SK-N-SH (cell line): ENCODE data around the gene MKRN2. TPM values are rescaled to one million over a fixed set of nuclear protein-coding genes. Genes with fewer than 3 reads are reported as not detected.

Source experiments
- CTCF ChIA-PET: fragments of 300-600, 350-600 bp; formaldehyde crosslinking; extraction: SDS; loops from one replicate; lab custom pipeline; 2021; lab: Yijun Ruan, JAX
- POLR2A ChIA-PET: fragments of 350-600 bp; sonication (Branson Sonifier 250); formaldehyde crosslinking; extraction: SDS; loops from one replicate; lab custom pipeline; 2020; ENCODE audit warnings: antibody characterized with exemption, inconsistent platforms; lab: Yijun Ruan, JAX
- DNase-seq: peaks from one replicate; pipeline ENCODE4 v3.0.0; 2012
- H2AFZ ChIP-seq: fragments of 200-600 bp; sonication (generic); 2 replicates; pipeline ENCODE4 v1.8.1; 2016; ENCODE audit warnings: antibody characterized with exemption, mild to moderate bottlenecking, low read depth
- H3F3A ChIP-seq: fragments of 200-600 bp; sonication (generic); replicated peaks from 2 replicates; pipeline ENCODE3; 2016; ENCODE audit warnings: antibody characterized with exemption, mild to moderate bottlenecking; ENCODE audit not compliant: insufficient read depth
- H3K27ac ChIP-seq, 2 experiments: fragments of 200-500 bp in 1 of 2; fragments of 200-600 bp in 1 of 2; sonication (Bioruptor generic) in 1 of 2; sonication (generic), shearing (Covaris generic) in 1 of 2; 2 replicates each; pipeline versions ENCODE4 v1.5.1 to v1.6.1; 2014 to 2016; ENCODE audit warnings: low read depth in 2 of 2, inconsistent platforms in 1 of 2, low read length in 1 of 2, mild to moderate bottlenecking in 1 of 2, mixed read lengths in 1 of 2
- H3K27me3 ChIP-seq: fragments of 200-600 bp; sonication (generic), shearing (Covaris generic); 2 replicates; pipeline ENCODE4 v1.6.1; 2016; ENCODE audit warnings: mixed run types; ENCODE audit not compliant: insufficient read depth
- H3K36me3 ChIP-seq, 2 experiments: fragments of 200-500 bp in 1 of 2; fragments of 200-600 bp in 1 of 2; sonication (Bioruptor generic) in 1 of 2; sonication (generic) in 1 of 2; replicated peaks in 1 of 2; 2 replicates each; pipeline versions ENCODE3 to v1.5.1; 2014 to 2016; ENCODE audit warnings: low read length in 1 of 2, mild to moderate bottlenecking in 1 of 2; ENCODE audit not compliant: insufficient read depth in 2 of 2, control insufficient read depth in 1 of 2
- H3K4me1 ChIP-seq, 2 experiments: fragments of 200-500 bp in 1 of 2; fragments of 200-600 bp in 1 of 2; sonication (Bioruptor generic) in 1 of 2; sonication (generic), shearing (Covaris generic) in 1 of 2; 2 replicates each; pipeline versions ENCODE4 v1.5.1 to v1.6.1; 2014 to 2016; ENCODE audit warnings: low read depth in 1 of 2, low read length in 1 of 2, mixed run types in 1 of 2; ENCODE audit not compliant: insufficient read depth in 2 of 2, control insufficient read depth in 1 of 2
- H3K4me2 ChIP-seq: fragments of 200-600 bp; sonication (generic), shearing (Covaris generic); 2 replicates; pipeline ENCODE4 v1.6.1; 2017; ENCODE audit warnings: mixed run types
- H3K4me3 ChIP-seq, 2 experiments: fragments of 200-500 bp in 1 of 2; fragments of 200-600 bp in 1 of 2; sonication (Bioruptor generic) in 1 of 2; sonication (generic), shearing (Covaris generic) in 1 of 2; 2 replicates each; pipeline versions ENCODE4 v1.5.1 to v1.8.1; 2014 to 2016; ENCODE audit warnings: low read depth in 2 of 2, inconsistent platforms in 1 of 2, low read length in 1 of 2, mild to moderate bottlenecking in 1 of 2, mixed read lengths in 1 of 2, moderate library complexity in 1 of 2
- H3K79me2 ChIP-seq: fragments of 200-600 bp; sonication (generic); 2 replicates; pipeline ENCODE4 v1.8.1; 2017; ENCODE audit warnings: mild to moderate bottlenecking; ENCODE audit not compliant: insufficient read depth
- H3K9ac ChIP-seq: fragments of 200-600 bp; sonication (generic); 2 replicates; pipeline ENCODE4 v1.6.1; 2017; ENCODE audit warnings: mixed run types
- H3K9me2 ChIP-seq: fragments of 200-600 bp; sonication (generic); 2 replicates; pipeline ENCODE4 v1.6.1; 2017; ENCODE audit warnings: mixed run types
- H3K9me3 ChIP-seq: fragments of 200-600 bp; sonication (generic); 2 replicates; pipeline ENCODE4 v1.6.1; 2017; ENCODE audit warnings: mixed run types, mild to moderate bottlenecking, moderate library complexity
- H4K20me1 ChIP-seq: fragments of 200-600 bp; sonication (generic); 2 replicates; pipeline ENCODE4 v1.6.1; 2017; ENCODE audit warnings: mild to moderate bottlenecking, mixed run types; ENCODE audit not compliant: insufficient read depth
- ELF1 ChIP-seq: IDR thresholded peaks from 2 replicates; pipeline ENCODE4 v1.4.0; 2012
- EP300 ChIP-seq, 2 experiments: IDR thresholded peaks; 2 replicates each; pipeline versions ENCODE4 v1.4.0 to v1.6.1; 2012; ENCODE audit warnings: borderline replicate concordance in 1 of 2, low read depth in 1 of 2, low read length in 1 of 2
- EZH2phosphoT487 ChIP-seq: fragments of 200-600 bp; sonication (generic); IDR thresholded peaks from 2 replicates; pipeline ENCODE4 v1.6.1; 2017; ENCODE audit warnings: low read depth, mixed run types, mild to moderate bottlenecking, antibody characterized with exemption, moderate library complexity, borderline replicate concordance
- FOSL2 ChIP-seq: IDR thresholded peaks from 2 replicates; pipeline ENCODE4 v1.4.0; 2012; ENCODE audit warnings: low read depth, mild to moderate bottlenecking, moderate library complexity, borderline replicate concordance
- FOXJ3 ChIP-seq: sonication (generic); formaldehyde crosslinking; IDR thresholded peaks from 2 replicates; pipeline ENCODE4 v1.5.1; 2020; ENCODE audit warnings: mild to moderate bottlenecking, missing genetic modification reagents
- GABPA ChIP-seq: IDR thresholded peaks from 2 replicates; pipeline ENCODE4 v1.4.0; 2012; ENCODE audit warnings: low read depth, mild to moderate bottlenecking
- IRF3 ChIP-seq: fragments of 150-350 bp; IDR thresholded peaks from 2 replicates; pipeline ENCODE4 v1.6.1; 2016; ENCODE audit warnings: mild to moderate bottlenecking, low read depth, low read length
- MXI1 ChIP-seq: IDR thresholded peaks from 2 replicates; pipeline ENCODE4 v1.6.1; 2012; ENCODE audit warnings: mild to moderate bottlenecking, low read depth, low read length, improper control_type of control experiment
- PBX3 ChIP-seq: IDR thresholded peaks from 2 replicates; pipeline ENCODE4; 2012
- POLR2AphosphoS5 ChIP-seq: IDR thresholded peaks from 2 replicates; pipeline ENCODE4 v1.6.1; 2012; ENCODE audit warnings: low read depth, low read length
- RAD21 ChIP-seq: IDR thresholded peaks from 2 replicates; pipeline ENCODE4 v1.6.1; 2012; ENCODE audit warnings: mild to moderate bottlenecking, low read length
- REST ChIP-seq: IDR thresholded peaks from 2 replicates; pipeline ENCODE4 v1.6.1; 2012; ENCODE audit warnings: mild to moderate bottlenecking, low read depth, low read length, moderate library complexity
- SMC3 ChIP-seq: IDR thresholded peaks from 2 replicates; pipeline ENCODE4 v1.6.1; 2012; ENCODE audit warnings: low read depth, low read length, improper control_type of control experiment
- WGBS: methylation state at CpG from one replicate; pipeline ENCODE4 v1.1.6; 2017; ENCODE audit warnings: low lambda C conversion rate; 5-methylcytosine and 5-hydroxymethylcytosine counted together
- polyA plus RNA-seq, 3 experiments: library from polyadenylated mRNA; depleted of rRNA; stranded (reverse); fragments of >200 nt; gene quantifications; 2 replicates each; pipeline ENCODE4 v1.2.3, GENCODE V29; 2012
- TF ChIP-seq, protein P1 (sequence below): fragments of 200-600 bp; sonication (generic); IDR thresholded peaks from 2 replicates; pipeline ENCODE4 v1.6.1; 2017; ENCODE audit warnings: antibody characterized with exemption, mild to moderate bottlenecking, moderate library complexity

The MKRN2 gene
- polyA plus RNA-seq, 1 of the 3 experiments (the other 2 are of a cell fraction) = 29.8 TPM

- Histone ChIP-seq H3K27me3 (no peaks in the 10 kb centered on the region), H3K4me1 (peaks cover 0 to 2% of the 10 kb centered on the region in 2 experiments; a peak in 2 of 4 replicates), H3K9me2 (no peaks in the 10 kb centered on the region), H4K20me1 (no peaks in the 10 kb centered on the region), H3K36me3 (peaks cover 83 to 87% of the 10 kb centered on the region in 2 experiments), H3F3A (no peaks in the 10 kb centered on the region), H3K4me3 (no peak overlapping the region), H3K4me2 (no peak overlapping the region), H3K27ac (no peak overlapping the region), H3K79me2 (peaks cover 4% of the 10 kb centered on the region), H2AFZ (no peak overlapping the region), H3K9me3 (no peaks in the 10 kb centered on the region), H3K9ac (no peak overlapping the region)
- POLR2A ChIA-PET = no interaction called here
- CTCF ChIA-PET = no interaction called here
- DNase-seq = no peak
- TF ChIP-seq EP300 (IDR thresholded peaks at IDR 0.05; ENCODE audit: borderline replicate concordance in 1 of 2, low read depth in 1 of 2, low read length in 1 of 2) (no peak), REST (peak; percentile 88)
- WGBS = 90% methylated on average over 2 of the region's 2 CpGs
Measured at GRCh38 chr3:12603969-12604368, 47.1 kb downstream of the MKRN2 start.

GRCh38 chr3:12608376-12608775, 51.5 kb downstream of the MKRN2 start:
- POLR2A ChIA-PET = no interaction called here
- Histone ChIP-seq H3F3A (peaks cover 3% of the 10 kb centered on the region), H3K36me3 (peaks cover 59 to 68% of the 10 kb centered on the region in 2 experiments), H3K4me1 (no peaks in the 10 kb centered on the region), H3K9ac (no peak overlapping the region), H3K9me2 (no peaks in the 10 kb centered on the region), H2AFZ (no peak overlapping the region), H3K79me2 (peaks cover 43% of the 10 kb centered on the region), H3K27ac (no peak overlapping the region), H3K4me2 (no peak overlapping the region), H3K4me3 (no peak overlapping the region), H3K27me3 (no peaks in the 10 kb centered on the region), H4K20me1 (peaks cover 5% of the 10 kb centered on the region; the same call in 1 of the 2 replicates), H3K9me3 (no peaks in the 10 kb centered on the region)
- DNase-seq = no peak
- CTCF ChIA-PET = no interaction called here
- TF ChIP-seq PBX3 (no peak), FOXJ3 (CRISPR knock-in tag) (no peak), EZH2phosphoT487 (no peak), IRF3 (no peak), GABPA (no peak), FOSL2 (no peak), POLR2AphosphoS5 (no peak), RAD21 (no peak), ELF1 (no peak), SMC3 (no peak), MXI1 (no peak)
- TF ChIP-seq, protein P1, sequence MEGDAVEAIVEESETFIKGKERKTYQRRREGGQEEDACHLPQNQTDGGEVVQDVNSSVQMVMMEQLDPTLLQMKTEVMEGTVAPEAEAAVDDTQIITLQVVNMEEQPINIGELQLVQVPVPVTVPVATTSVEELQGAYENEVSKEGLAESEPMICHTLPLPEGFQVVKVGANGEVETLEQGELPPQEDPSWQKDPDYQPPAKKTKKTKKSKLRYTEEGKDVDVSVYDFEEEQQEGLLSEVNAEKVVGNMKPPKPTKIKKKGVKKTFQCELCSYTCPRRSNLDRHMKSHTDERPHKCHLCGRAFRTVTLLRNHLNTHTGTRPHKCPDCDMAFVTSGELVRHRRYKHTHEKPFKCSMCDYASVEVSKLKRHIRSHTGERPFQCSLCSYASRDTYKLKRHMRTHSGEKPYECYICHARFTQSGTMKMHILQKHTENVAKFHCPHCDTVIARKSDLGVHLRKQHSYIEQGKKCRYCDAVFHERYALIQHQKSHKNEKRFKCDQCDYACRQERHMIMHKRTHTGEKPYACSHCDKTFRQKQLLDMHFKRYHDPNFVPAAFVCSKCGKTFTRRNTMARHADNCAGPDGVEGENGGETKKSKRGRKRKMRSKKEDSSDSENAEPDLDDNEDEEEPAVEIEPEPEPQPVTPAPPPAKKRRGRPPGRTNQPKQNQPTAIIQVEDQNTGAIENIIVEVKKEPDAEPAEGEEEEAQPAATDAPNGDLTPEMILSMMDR = no peak
- WGBS = 96% methylated on average over 1 of the region's 1 CpG
